Activated CD4-positive, alpha-beta T cell treated with anti-CD3 and anti-CD28 coated beads, Interleukin-2, amount 10 ng/mL, durations not matched to agents 24 days and 14 days (primary cell): ENCODE results near the gene FRYL. TPM values are rescaled to one million over a fixed set of nuclear protein-coding genes. Genes with fewer than 3 reads are reported as not detected.

Experiments
- DNase-seq: peaks from one replicate; pipeline ENCODE4 v3.0.0; 2022
- H3K27ac Mint-ChIP-seq: one replicate; pipeline ENCODE4 v1.8.0; 2022; ENCODE audit warnings: mild to moderate bottlenecking, mixed read lengths
- H3K27me3 Mint-ChIP-seq: one replicate; pipeline ENCODE4 v1.8.0; 2022; ENCODE audit warnings: mixed read lengths
- H3K36me3 Mint-ChIP-seq: one replicate; pipeline ENCODE4 v1.8.0; 2022; ENCODE audit warnings: low read depth, mild to moderate bottlenecking, mixed read lengths
- H3K4me1 Mint-ChIP-seq: one replicate; pipeline ENCODE4 v1.8.0; 2021; ENCODE audit warnings: mixed read lengths
- H3K4me3 Mint-ChIP-seq: one replicate; pipeline ENCODE4 v1.8.0; 2022; ENCODE audit warnings: mild to moderate bottlenecking, moderate library complexity, mixed read lengths
- H3K9me3 Mint-ChIP-seq: one replicate; pipeline ENCODE4 v1.8.0; 2021; ENCODE audit warnings: mixed read lengths
- intact Hi-C: fragments of 100-400 bp; cut with micrococcal nuclease; formaldehyde crosslinking; loops from one replicate; pipeline ENCODE4 v1.15.1; 2023
- total RNA-seq: library from RNA; stranded (reverse); gene quantifications from 2 replicates; pipeline ENCODE4 v1.2.3, GENCODE V29; 2022

The FRYL gene
- total RNA-seq, 1 donor from 2014 or later, result 66.0 TPM

DNA sequence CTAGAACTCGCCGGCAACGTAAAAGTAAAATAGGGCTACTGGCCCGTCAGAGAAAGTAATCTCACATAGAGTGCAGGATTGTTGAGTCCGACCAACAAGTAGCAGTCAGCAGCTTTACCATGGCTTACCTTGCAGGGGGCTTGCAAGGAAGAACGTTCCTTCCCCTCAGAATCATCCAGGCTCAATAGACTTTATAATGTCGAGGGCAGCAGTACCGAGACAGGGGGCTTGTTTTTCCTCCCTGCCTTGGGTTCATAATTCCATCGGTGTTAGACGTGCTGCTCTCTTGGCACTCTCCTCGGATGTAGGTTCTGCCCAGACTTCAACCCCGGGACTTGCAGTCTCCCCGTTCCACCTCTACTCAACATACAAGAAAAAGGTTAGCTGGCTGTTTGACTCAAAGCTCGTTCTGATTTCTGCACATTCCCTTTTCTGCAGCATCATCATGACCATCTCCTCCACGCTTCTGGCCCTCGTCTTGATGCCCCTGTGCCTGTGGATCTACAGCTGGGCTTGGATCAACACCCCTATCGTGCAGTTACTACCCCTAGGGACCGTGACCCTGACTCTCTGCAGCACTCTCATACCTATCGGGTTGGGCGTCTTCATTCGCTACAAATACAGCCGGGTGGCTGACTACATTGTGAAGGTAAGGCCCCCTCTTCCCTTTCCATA, 295.4 kb downstream of the FRYL start:
- Mint-ChIP-seq H3K9me3 (no peaks in the 10 kb centered on the region), H3K27me3 (peaks cover 74% of the 10 kb centered on the region), H3K4me3 (peak overlapping the region; percentile 73), H3K27ac (no peak overlapping the region), H3K4me1 (peaks cover 11% of the 10 kb centered on the region), H3K36me3 (no peaks in the 10 kb centered on the region)
- intact Hi-C loops, result no loop called here
- DNase-seq, result no peak

DNA sequence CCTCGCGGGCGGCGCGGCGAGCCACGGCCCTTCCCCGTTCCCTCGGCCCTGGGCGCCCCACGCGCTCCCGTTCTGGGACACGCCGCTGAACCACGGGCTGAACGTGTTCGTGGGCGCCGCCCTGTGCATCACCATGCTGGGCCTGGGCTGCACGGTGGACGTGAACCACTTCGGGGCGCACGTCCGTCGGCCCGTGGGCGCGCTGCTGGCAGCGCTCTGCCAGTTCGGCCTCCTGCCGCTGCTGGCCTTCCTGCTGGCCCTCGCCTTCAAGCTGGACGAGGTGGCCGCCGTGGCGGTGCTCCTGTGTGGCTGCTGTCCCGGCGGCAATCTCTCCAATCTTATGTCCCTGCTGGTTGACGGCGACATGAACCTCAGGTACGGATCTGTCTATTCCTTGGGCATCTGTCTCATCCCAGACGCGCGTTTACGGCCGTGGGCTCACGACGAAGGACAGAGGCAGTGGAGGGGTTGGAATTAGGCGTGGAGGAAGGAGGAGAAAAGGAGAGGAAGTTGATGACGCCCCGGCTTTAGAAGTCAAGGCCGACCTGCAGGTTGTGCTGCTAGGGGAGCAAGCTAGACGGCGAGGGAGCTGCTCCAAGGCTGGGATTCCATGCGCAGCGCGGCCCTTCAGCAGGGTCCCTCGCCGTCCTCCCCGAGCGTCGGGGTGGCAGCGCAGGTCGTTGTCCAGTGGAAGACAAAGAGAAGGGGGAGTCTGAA, 296.1 kb downstream of the FRYL start:
- intact Hi-C loops, result no loop called here
- H3K36me3 Mint-ChIP-seq, result no peaks in the 10 kb centered on the region
- peaks cover 69% of the 10 kb centered on the region for H3K27me3 Mint-ChIP-seq
- peak overlapping the region; percentile 73 for H3K4me3 Mint-ChIP-seq
- H3K4me1 Mint-ChIP-seq, result peaks cover 11% of the 10 kb centered on the region
- no peaks in the 10 kb centered on the region for H3K9me3 Mint-ChIP-seq
- peak overlapping the region; percentile 60 for H3K27ac Mint-ChIP-seq
- peak; percentile 67 for DNase-seq

DNA sequence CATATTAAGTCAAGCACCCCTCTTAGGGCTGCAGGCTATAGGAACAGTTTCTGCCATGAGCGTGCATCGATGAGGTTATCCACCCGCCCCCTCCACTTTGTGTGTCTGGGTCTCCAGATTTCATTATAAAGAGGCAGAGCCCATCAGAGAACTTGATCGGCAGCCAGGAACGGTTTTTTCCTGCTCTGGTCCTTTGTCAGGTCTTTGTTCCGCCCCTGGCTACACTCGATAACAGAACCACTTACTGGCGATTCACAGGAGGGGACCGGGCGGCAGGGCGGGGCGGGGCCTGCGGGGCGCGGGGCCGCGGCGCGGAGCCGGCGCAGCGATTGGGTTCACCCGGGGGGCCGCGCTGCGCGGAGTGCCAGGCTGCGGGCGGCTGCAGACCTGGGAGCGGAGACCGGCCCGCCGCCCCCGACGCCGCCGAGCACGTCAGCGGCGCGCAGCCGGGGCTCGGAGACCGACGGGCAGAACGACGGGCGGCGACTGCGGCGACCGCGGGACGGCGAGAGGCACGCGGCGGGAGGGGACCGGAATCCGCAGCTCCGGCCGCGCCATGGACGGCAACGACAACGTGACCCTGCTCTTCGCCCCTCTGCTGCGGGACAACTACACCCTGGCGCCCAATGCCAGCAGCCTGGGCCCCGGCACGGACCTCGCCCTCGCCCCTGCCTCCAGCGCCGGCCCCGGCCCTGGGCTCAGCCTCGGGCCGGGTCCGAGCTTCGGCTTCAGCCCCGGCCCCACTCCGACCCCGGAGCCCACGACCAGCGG, 296.9 kb downstream of the FRYL start, which contains the start of gene SLC10A4:
Gene SLC10A4 (plus strand): TSS at position 338 of the 771 bp plus-strand sequence. CDS start 219 bp downstream, at position 557.
- peaks cover 11% of the 10 kb centered on the region for H3K4me1 Mint-ChIP-seq
- no peaks in the 10 kb centered on the region for H3K36me3 Mint-ChIP-seq
- peak within 1 kb of the TSS; percentile 73 for H3K4me3 Mint-ChIP-seq
- intact Hi-C loops, result no loop called here
- peak; percentile 64 for DNase-seq
- H3K9me3 Mint-ChIP-seq, result no peaks in the 10 kb centered on the region
- H3K27me3 Mint-ChIP-seq, result peaks cover 67% of the 10 kb centered on the region
- H3K27ac Mint-ChIP-seq, result peak within 1 kb of the TSS; percentile 60

- H3K4me1 Mint-ChIP-seq, result peaks cover 11% of the 10 kb centered on the region
- intact Hi-C loops, result no loop called here
- H3K27me3 Mint-ChIP-seq, result peaks cover 59% of the 10 kb centered on the region
- no peaks in the 10 kb centered on the region for H3K36me3 Mint-ChIP-seq
- no peaks in the 10 kb centered on the region for H3K9me3 Mint-ChIP-seq
- no peak overlapping the region for H3K27ac Mint-ChIP-seq
- H3K4me3 Mint-ChIP-seq, result no peak overlapping the region
- no peak for DNase-seq
Measured at GRCh38 chr4:48481581-48481980, 298.5 kb downstream of the FRYL start.

- no peak for DNase-seq
- Mint-ChIP-seq H3K27me3 (peaks cover 42% of the 10 kb centered on the region), H3K9me3 (no peaks in the 10 kb centered on the region), H3K4me3 (no peak overlapping the region), H3K36me3 (no peaks in the 10 kb centered on the region), H3K27ac (no peak overlapping the region), H3K4me1 (peaks cover 2% of the 10 kb centered on the region)
- intact Hi-C loops, result no loop called here
Measured at GRCh38 chr4:48478273-48478672, 301.8 kb downstream of the FRYL start.

DNA sequence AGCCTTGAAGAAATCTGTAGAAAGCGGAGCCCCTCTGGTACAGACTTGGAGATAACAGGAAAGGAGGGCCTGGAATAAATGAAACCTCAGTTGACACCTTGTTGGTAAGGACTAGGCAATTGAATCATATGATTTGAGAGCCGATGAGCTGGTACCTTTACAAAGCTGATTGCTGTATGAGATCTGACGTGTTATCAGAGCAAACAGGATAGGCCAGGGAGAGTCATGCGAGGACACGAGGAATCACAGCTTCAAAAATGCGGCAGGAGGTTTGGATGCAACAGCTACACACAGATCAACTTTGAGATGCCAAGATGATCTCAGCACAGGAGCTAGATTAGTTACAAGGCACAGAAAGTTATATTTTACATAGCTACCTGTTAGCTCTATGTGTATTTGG, 304.3 kb downstream of the FRYL start:
- Mint-ChIP-seq H3K36me3 (no peaks in the 10 kb centered on the region), H3K27ac (no peak overlapping the region), H3K4me1 (no peaks in the 10 kb centered on the region), H3K9me3 (no peaks in the 10 kb centered on the region), H3K27me3 (peaks cover 20% of the 10 kb centered on the region), H3K4me3 (no peak overlapping the region)
- intact Hi-C loops, result no loop called here
- no peak for DNase-seq

GRCh38 chr4:48472794-48473193, 307.3 kb downstream of the FRYL start:
- no peak overlapping the region for H3K27ac Mint-ChIP-seq
- peaks cover 22% of the 10 kb centered on the region for H3K27me3 Mint-ChIP-seq
- intact Hi-C loops, result no loop called here
- no peak overlapping the region for H3K4me3 Mint-ChIP-seq
- H3K9me3 Mint-ChIP-seq, result no peaks in the 10 kb centered on the region
- H3K4me1 Mint-ChIP-seq, result no peaks in the 10 kb centered on the region
- no peaks in the 10 kb centered on the region for H3K36me3 Mint-ChIP-seq
- no peak for DNase-seq

- no peaks in the 10 kb centered on the region for H3K4me1 Mint-ChIP-seq
- peaks cover 14% of the 10 kb centered on the region for H3K27me3 Mint-ChIP-seq
- H3K4me3 Mint-ChIP-seq, result no peak overlapping the region
- no peak overlapping the region for H3K27ac Mint-ChIP-seq
- no peak for DNase-seq
- intact Hi-C loops, result no loop called here
- no peaks in the 10 kb centered on the region for H3K9me3 Mint-ChIP-seq
- no peaks in the 10 kb centered on the region for H3K36me3 Mint-ChIP-seq
Measured at GRCh38 chr4:48470570-48470969, 309.5 kb downstream of the FRYL start.

- Mint-ChIP-seq H3K9me3 (no peaks in the 10 kb centered on the region), H3K27ac (no peak overlapping the region), H3K36me3 (no peaks in the 10 kb centered on the region), H3K4me1 (no peaks in the 10 kb centered on the region), H3K27me3 (peaks cover 12% of the 10 kb centered on the region), H3K4me3 (no peak overlapping the region)
- intact Hi-C loops, result no loop called here
- no peak for DNase-seq
Measured at GRCh38 chr4:48470137-48470536, 309.9 kb downstream of the FRYL start.

DNA sequence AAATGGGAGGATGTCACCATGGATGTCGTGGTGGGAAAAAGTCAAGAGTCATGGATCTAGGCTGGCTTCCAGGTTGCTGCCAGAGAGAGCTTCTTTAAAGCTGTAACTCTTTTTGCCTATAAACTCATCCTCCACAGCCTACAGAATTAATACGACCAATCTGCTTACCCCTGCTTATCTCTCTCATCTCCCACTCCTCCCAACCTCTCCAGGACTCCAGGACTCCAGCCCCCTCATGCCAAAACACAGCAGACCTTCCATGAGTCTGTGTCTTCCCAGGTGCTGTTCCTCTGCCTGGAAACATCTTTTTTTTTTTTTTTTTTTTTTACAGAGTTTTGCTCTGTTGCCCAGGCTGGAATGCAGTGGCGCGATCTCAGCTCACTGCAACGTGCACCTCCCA, 312.2 kb downstream of the FRYL start:
- H3K9me3 Mint-ChIP-seq, result no peaks in the 10 kb centered on the region
- H3K27me3 Mint-ChIP-seq, result peaks cover 12% of the 10 kb centered on the region
- no peak overlapping the region for H3K27ac Mint-ChIP-seq
- H3K4me3 Mint-ChIP-seq, result no peak overlapping the region
- H3K36me3 Mint-ChIP-seq, result no peaks in the 10 kb centered on the region
- no peak for DNase-seq
- H3K4me1 Mint-ChIP-seq, result no peaks in the 10 kb centered on the region
- intact Hi-C loops, result no loop called here

DNA sequence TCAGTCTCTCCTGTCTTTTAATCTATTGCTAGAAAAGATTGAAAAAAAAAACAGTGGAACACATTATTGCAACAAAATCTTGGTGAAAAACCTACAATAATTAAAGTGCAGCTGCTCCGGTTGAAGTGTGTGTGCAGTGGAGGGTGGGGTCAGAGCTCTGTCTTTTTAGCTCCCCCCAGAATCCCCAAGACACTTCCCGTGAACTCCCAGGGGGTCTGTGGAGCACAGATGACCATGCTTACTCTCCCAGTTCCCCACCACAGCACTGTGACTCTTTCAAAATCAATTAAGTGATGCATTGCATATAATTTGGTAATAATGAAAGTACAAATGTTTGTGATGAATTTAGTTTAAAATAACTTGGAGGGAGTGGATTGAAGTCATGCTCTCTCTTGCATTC, 312.6 kb downstream of the FRYL start:
- Mint-ChIP-seq H3K4me1 (no peaks in the 10 kb centered on the region), H3K4me3 (no peak overlapping the region), H3K27me3 (peaks cover 12% of the 10 kb centered on the region), H3K27ac (no peak overlapping the region), H3K36me3 (no peaks in the 10 kb centered on the region), H3K9me3 (no peaks in the 10 kb centered on the region)
- intact Hi-C loops, result no loop called here
- no peak for DNase-seq

DNA sequence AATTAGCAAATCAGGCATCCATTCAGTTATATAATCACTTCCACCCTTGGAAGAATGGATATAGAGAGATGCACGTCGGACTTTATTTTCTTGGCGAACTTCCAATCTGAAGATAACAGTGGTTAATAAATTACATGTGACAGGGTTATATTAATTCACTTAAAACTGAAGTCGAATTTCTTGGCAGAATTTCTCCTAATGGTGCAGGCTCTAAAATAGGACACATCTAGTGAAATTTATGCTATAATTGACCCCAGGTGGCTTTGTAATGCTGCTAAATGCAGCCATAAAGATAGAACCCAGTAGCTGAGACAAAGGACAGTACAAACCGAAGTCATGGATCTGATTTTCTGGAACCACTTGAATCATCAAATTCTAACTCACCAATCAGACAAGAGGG, 317.7 kb downstream of the FRYL start:
- Mint-ChIP-seq H3K4me1 (no peaks in the 10 kb centered on the region), H3K4me3 (no peak overlapping the region), H3K27ac (no peak overlapping the region), H3K27me3 (peaks cover 4% of the 10 kb centered on the region), H3K36me3 (no peaks in the 10 kb centered on the region), H3K9me3 (no peaks in the 10 kb centered on the region)
- intact Hi-C loops, result no loop called here
- DNase-seq, result no peak

DNA sequence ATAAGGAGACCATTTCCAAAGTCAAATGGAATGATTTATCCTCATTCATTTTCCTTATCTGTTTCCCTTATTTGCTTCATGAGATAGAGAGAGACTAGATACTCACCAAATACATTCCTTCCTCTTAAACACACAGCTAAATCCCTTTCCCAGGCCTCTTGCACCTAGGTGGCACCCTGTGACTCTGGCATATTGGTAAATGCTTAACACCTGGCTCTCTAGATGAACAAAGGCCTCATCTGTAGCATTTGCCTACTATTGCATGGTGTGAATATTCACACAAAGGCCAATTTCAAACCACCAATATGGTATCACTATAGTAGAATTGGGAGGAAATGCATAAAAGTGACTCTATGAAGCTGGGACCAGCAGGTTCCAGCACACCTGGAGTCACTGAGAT, 319.1 kb downstream of the FRYL start:
- H3K9me3 Mint-ChIP-seq, result no peaks in the 10 kb centered on the region
- H3K27ac Mint-ChIP-seq, result no peak overlapping the region
- intact Hi-C loops, result no loop called here
- DNase-seq, result no peak
- H3K4me1 Mint-ChIP-seq, result no peaks in the 10 kb centered on the region
- H3K27me3 Mint-ChIP-seq, result peaks cover 9% of the 10 kb centered on the region
- H3K36me3 Mint-ChIP-seq, result no peaks in the 10 kb centered on the region
- H3K4me3 Mint-ChIP-seq, result no peak overlapping the region

DNA sequence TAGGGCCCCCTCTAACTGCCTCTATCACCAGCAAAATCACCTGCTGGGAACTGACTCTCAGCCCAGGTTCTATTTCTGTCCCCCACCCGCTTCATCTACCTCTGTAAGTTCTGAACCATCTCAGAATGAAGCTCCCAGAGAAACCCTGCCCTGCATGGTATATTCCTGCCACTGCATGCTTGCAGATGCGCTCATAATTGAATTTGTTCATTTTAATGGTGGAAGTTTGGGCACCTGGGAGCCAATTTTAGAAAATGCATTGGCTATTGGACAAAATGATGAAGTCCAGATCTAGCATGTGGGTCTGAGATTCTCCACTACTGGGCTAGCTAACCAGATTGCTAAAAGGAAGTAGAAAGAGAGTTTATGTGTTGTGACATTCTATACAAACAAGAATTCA, 325.5 kb downstream of the FRYL start:
- H3K36me3 Mint-ChIP-seq, result no peaks in the 10 kb centered on the region
- H3K4me1 Mint-ChIP-seq, result no peaks in the 10 kb centered on the region
- H3K27ac Mint-ChIP-seq, result no peak overlapping the region
- no peaks in the 10 kb centered on the region for H3K9me3 Mint-ChIP-seq
- intact Hi-C loops, result no loop called here
- DNase-seq, result no peak
- H3K4me3 Mint-ChIP-seq, result no peak overlapping the region
- H3K27me3 Mint-ChIP-seq, result peaks cover 13% of the 10 kb centered on the region
